CD8-positive, alpha-beta memory T cell (primary cell): ENCODE data around the gene TLE5. TPM values are rescaled to one million over a fixed set of nuclear protein-coding genes. Genes with fewer than 3 reads are reported as not detected.
"Not testable (repeated sequence)": the region's sequence is repeated elsewhere in the genome, so short reads cannot be mapped to it uniquely, and the experiment has no call there.

Source experiments
- CTCF ChIA-PET: fragments of 350-600 bp; sonication (Branson Sonifier 250); formaldehyde crosslinking; loops from one replicate; lab custom pipeline; 2021; ENCODE audit warnings: antibody characterized with exemption; lab: Charles Lee
- POLR2A ChIA-PET: fragments of 350-600 bp; sonication (Branson Sonifier 250); formaldehyde crosslinking; loops from one replicate; lab custom pipeline; 2021; ENCODE audit warnings: antibody characterized with exemption; lab: Charles Lee
- DNase-seq, 5 donors: peaks; one replicate each; pipeline versions ENCODE4 v3.0.0 to v3.0.0-alpha.2; 2020 to 2022; ENCODE audit warnings: mixed read lengths in 1 of 5
- H3K27ac ChIP-seq: one replicate; pipeline ENCODE4 v1.7.0; 2013; ENCODE audit warnings: low read depth, mild to moderate bottlenecking, low read length, moderate library complexity
- H3K27me3 ChIP-seq: 2 replicates; pipeline ENCODE4 v1.7.0; 2013; ENCODE audit warnings: low read length, mild to moderate bottlenecking; ENCODE audit not compliant: insufficient read depth, poor library complexity, severe bottlenecking
- H3K36me3 ChIP-seq: 2 replicates; pipeline ENCODE4 v1.7.0; 2013; ENCODE audit warnings: mild to moderate bottlenecking, low read length, moderate library complexity; ENCODE audit not compliant: insufficient read depth
- H3K4me1 ChIP-seq: 2 replicates; pipeline ENCODE4 v1.7.0; 2013; ENCODE audit warnings: mild to moderate bottlenecking, low read length, moderate library complexity; ENCODE audit not compliant: insufficient read depth
- H3K4me3 ChIP-seq: 2 replicates; pipeline ENCODE4 v1.7.0; 2013; ENCODE audit warnings: mild to moderate bottlenecking, low read length
- H3K9me3 ChIP-seq: 2 replicates; pipeline ENCODE4 v1.7.0; 2013; ENCODE audit warnings: mild to moderate bottlenecking, low read length
- H3K27ac Mint-ChIP-seq, 8 donors: one replicate each; pipeline ENCODE4 v1.8.0; 2020 to 2021; ENCODE audit warnings: mixed read lengths in 8 of 8, mild to moderate bottlenecking in 6 of 8, inconsistent platforms in 3 of 8, moderate library complexity in 3 of 8
- H3K27me3 Mint-ChIP-seq, 2 donors: one replicate each; pipeline ENCODE4 v1.8.0; 2020 to 2021; ENCODE audit warnings: mixed read lengths in 2 of 2, mild to moderate bottlenecking in 1 of 2, moderate library complexity in 1 of 2
- H3K36me3 Mint-ChIP-seq, 3 donors: one replicate each; pipeline ENCODE4 v1.8.0; 2020 to 2021; ENCODE audit warnings: mixed read lengths in 3 of 3, inconsistent platforms in 1 of 3, mild to moderate bottlenecking in 1 of 3
- H3K4me1 Mint-ChIP-seq, 3 donors: one replicate each; pipeline ENCODE4 v1.8.0; 2020 to 2021; ENCODE audit warnings: mixed read lengths in 3 of 3, inconsistent platforms in 1 of 3, mild to moderate bottlenecking in 1 of 3
- H3K4me3 Mint-ChIP-seq, 7 donors: one replicate each; pipeline ENCODE4 v1.8.0; 2020 to 2021; ENCODE audit warnings: mixed read lengths in 7 of 7, mild to moderate bottlenecking in 6 of 7, moderate library complexity in 4 of 7, inconsistent platforms in 2 of 7
- H3K9me3 Mint-ChIP-seq, 5 donors: one replicate each; pipeline ENCODE4 v1.8.0; 2020 to 2022; ENCODE audit warnings: mixed read lengths in 5 of 5, mild to moderate bottlenecking in 3 of 5, moderate library complexity in 2 of 5, inconsistent platforms in 1 of 5
- polyA plus RNA-seq: library from polyadenylated mRNA; unstranded; fragments of 300-500 nt; fragmentation: Illumina TruSeq; gene quantifications from one replicate; pipeline ENCODE4 v1.2.3, GENCODE V29; 2021
- total RNA-seq, 2 experiments: library from RNA; stranded (reverse); gene quantifications; one replicate each; pipeline ENCODE4 v1.2.3, GENCODE V29; 2021

TLE5 gene
- total and polyA plus RNA-seq, 3 experiments from 2014 or later = 335 to 753 (median 352) TPM

DNA sequence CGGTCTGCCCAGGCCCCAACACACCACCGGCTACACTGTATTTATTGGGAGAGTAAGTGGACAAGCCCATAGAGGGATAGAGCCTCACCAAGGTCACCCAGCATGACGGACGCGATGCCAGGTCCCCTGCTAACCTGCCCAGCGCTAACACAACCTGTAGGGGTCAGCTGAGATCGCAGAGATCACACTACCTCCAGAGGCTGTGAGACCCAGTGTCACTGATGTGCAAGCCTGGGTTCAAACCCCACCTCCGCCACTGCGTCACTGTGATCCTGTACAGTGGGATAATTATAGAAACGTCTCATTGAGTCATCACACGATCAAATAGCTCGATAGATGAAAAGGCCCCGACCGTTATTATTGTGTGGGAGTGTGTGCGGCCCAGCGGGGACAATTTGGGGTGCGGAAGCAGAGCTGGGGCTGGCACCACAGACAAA, 22.6 kb downstream of the TLE5 start:
- peaks cover 0 to 8% of the 10 kb centered on the region in 2 donors for H3K27me3 Mint-ChIP-seq
- H3K36me3 Mint-ChIP-seq = peaks cover 0 to 6% (median 0%) of the 10 kb centered on the region in 3 donors
- Histone ChIP-seq H3K27ac (no peak overlapping the region), H3K4me1 (peaks cover 12% of the 10 kb centered on the region), H3K36me3 (no peaks in the 10 kb centered on the region), H3K4me3 (no peak overlapping the region), H3K27me3 (no peaks in the 10 kb centered on the region), H3K9me3 (no peaks in the 10 kb centered on the region)
- DNase-seq = no peak
- H3K4me3 Mint-ChIP-seq = peak overlapping the region in 2 of 7 donors; percentile 61 to 62
- POLR2A ChIA-PET = interaction anchor here (0.6 kb wide), 1 partner anchor 141 kb away, joined by 3 read pairs; no protein-coding TSS in a partner anchor
- CTCF ChIA-PET = interaction anchor here (0.7 to 2.1 kb wide), 3 partner anchors 10 to 64 kb away, joined by 3 to 9 read pairs (median 4); no protein-coding TSS in a partner anchor
- H3K9me3 Mint-ChIP-seq = no peaks in the 10 kb centered on the region
- peak overlapping the region in 2 of 8 donors; percentile 23 to 24 for H3K27ac Mint-ChIP-seq
- H3K4me1 Mint-ChIP-seq = peaks cover 17 to 33% (median 23%) of the 10 kb centered on the region in 3 donors

DNA sequence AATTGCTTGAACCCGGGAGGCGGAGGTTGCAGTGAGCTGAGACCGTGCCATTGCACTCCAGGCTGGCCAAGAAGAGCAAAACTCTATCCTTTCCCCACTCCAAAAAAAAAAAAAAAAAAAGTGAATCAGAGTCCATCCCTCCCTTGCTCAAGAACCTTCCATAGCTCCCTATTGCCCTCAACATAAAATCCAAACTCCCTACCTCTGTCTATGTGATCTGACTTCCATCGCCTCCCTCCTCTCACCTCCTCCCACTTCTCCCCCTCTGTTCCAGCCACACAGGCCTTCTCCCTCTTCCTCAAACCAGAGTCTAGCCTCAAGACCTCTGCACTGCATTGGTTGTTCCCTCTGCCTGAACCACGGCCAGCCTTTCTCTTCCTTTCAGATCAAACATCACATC, 23.2 kb downstream of the TLE5 start:
- peak overlapping the region in 2 of 7 donors; percentile 62 to 70 for H3K4me3 Mint-ChIP-seq
- Histone ChIP-seq H3K27me3 (no peaks in the 10 kb centered on the region), H3K27ac (no peak overlapping the region), H3K4me1 (peaks cover 16% of the 10 kb centered on the region), H3K4me3 (no peak overlapping the region), H3K9me3 (no peaks in the 10 kb centered on the region), H3K36me3 (no peaks in the 10 kb centered on the region)
- CTCF ChIA-PET = interaction anchor here (1.2 to 2.1 kb wide), 2 partner anchors 37 to 65 kb away, joined by 4 to 9 read pairs; no protein-coding TSS in a partner anchor
- DNase-seq = no peak
- peaks cover 21 to 38% (median 25%) of the 10 kb centered on the region in 3 donors for H3K4me1 Mint-ChIP-seq
- peaks cover 0 to 8% of the 10 kb centered on the region in 2 donors for H3K27me3 Mint-ChIP-seq
- peaks cover 0 to 6% (median 0%) of the 10 kb centered on the region in 3 donors for H3K36me3 Mint-ChIP-seq
- POLR2A ChIA-PET = no interaction called here
- peak overlapping the region in 2 of 8 donors; percentile 24 for H3K27ac Mint-ChIP-seq
- H3K9me3 Mint-ChIP-seq = no peaks in the 10 kb centered on the region

DNA sequence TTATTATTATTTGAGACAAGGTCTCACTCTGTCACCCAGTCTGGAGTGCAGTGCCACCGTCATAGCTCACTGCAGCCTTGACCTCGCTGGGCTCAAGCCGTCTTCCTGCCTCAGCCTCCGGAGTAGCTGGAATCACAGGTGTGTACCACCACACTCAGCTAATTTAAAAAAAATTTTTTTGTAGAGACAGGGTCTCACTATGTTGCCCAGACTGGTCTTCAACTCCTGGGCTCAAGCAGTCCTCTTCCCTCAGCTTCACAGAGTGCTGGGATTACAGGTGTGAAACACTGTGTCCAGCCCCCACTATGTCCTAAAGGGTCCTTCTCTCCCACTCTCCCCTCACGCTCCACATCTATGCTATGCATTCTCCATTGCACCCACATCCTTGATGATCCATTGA, 24.1 kb downstream of the TLE5 start:
- H3K4me1 Mint-ChIP-seq = peaks cover 23 to 41% (median 25%) of the 10 kb centered on the region in 3 donors
- POLR2A ChIA-PET = interaction anchor here (3.9 kb wide), 1 partner anchor 22 kb away, joined by 86 read pairs; the partner anchor contains the start of gene TLE5

DNA sequence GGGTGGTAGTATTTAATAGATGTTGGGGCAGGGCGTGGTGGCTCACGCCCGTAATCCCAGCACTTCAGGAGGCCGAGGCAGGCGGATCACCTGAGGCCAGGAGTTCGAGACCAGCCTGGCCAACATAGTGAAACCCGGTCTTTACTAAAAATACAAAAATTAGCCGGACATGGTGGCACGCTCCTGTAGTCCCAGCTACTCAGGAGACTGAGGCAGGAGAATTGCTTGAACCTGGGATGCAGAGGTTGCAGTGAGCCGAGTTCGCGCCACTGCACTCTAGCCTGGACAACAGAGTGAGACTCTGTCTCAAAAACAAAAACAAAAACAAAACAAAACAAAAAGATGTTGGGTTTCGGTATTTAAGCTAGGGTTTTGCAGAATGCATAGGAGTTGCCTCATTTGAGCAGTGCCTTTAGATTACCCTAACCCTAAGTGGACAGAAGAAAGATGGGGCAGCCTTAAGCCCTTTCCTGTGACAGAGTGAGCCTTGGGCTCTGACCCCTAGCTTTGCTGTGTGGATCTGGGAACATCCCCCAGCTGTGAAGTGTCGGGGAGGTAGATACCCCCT, 25.2 kb downstream of the TLE5 start:
- H3K27me3 Mint-ChIP-seq, H3K9me3 Mint-ChIP-seq, H3K27me3 ChIP-seq, H3K36me3 ChIP-seq, DNase-seq, H3K36me3 Mint-ChIP-seq, H3K9me3 ChIP-seq: not testable (repeated sequence)
- peak overlapping the region; percentile 82 for H3K27ac ChIP-seq
- peak overlapping the region; percentile 39 to 95 (median 87) for H3K4me3 Mint-ChIP-seq
- CTCF ChIA-PET = interaction anchor here (0.9 to 3.1 kb wide), 8 partner anchors 11 to 75 kb away, joined by 3 to 18 read pairs (median 7); no protein-coding TSS in a partner anchor
- peaks cover 19 to 37% (median 20%) of the 10 kb centered on the region in 3 donors for H3K4me1 Mint-ChIP-seq
- peak overlapping the region; percentile 99 for H3K4me3 ChIP-seq
- H3K27ac Mint-ChIP-seq = peak overlapping the region in 4 of 8 donors; percentile 12 to 97 (median 73)
- H3K4me1 ChIP-seq = peaks cover 16% of the 10 kb centered on the region
- POLR2A ChIA-PET = interaction anchor here (1.2 to 3.9 kb wide), 3 partner anchors 9 to 23 kb away, joined by 6 to 86 read pairs (median 27); partner anchors contain the start of gene TLE5

More for the DNA sequence above, 24.1 kb downstream of the TLE5 start:
- Histone ChIP-seq H3K4me1 (peaks cover 16% of the 10 kb centered on the region), H3K9me3 (no peaks in the 10 kb centered on the region), H3K36me3 (no peaks in the 10 kb centered on the region), H3K4me3 (no peak overlapping the region), H3K27me3 (no peaks in the 10 kb centered on the region), H3K27ac (no peak overlapping the region)
- Mint-ChIP-seq H3K36me3 (peaks cover 0 to 6% (median 0%) of the 10 kb centered on the region in 3 donors), H3K27me3 (peaks cover 0 to 8% of the 10 kb centered on the region in 2 donors), H3K4me3 (peak overlapping the region in 2 of 7 donors; percentile 21 to 76), H3K27ac (no peak overlapping the region), H3K9me3 (no peaks in the 10 kb centered on the region)
- CTCF ChIA-PET = interaction anchor here (1.2 kb wide), 1 partner anchor 66 kb away, joined by 4 read pairs; no protein-coding TSS in a partner anchor
- no peak for DNase-seq

DNA sequence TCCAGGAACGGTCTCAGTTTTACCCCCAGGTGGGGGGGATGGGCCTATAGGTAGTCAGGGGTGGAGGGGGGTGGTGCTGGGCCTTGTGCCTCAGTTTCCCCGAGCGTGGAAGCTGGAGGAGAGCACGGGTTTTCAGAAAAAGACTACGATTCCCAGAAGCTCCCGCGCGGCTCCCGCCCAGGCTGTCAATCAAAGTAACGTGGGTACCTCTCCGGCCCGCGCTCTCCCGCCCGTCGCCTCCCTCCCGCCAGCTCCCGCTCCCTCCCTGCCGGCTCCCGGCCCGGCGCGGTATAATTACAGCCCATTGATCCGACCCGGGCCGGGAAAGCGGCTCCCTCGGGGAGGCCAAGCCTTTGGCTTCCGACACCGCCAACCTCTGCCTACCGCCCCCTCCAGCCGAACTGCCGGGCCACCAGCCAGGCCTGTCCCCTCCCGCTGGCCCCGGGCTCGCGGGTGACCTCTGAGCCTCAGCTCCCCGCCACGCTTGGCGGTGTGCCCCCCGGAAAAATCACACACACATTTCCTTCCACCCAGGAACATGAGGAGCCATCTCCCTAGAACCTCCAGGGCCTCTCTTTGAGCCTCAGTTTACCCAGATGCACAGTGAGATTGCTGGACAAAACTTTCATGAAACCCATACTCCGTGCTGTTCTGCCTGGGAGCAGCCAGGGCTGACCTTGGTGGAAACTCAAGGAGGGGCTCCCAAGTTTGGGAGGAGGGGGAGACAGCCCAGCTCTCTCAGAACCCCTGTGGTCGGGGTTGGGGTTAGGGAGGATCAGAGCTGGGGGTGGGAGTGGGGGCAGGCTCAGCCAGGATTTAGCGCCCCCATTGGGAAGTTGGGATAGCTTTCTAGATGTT, 25.9 kb downstream of the TLE5 start:
- Histone ChIP-seq H3K9me3 (no peaks in the 10 kb centered on the region), H3K27me3 (no peaks in the 10 kb centered on the region), H3K36me3 (no peaks in the 10 kb centered on the region), H3K27ac (peak overlapping the region; percentile 82), H3K4me1 (peaks cover 16% of the 10 kb centered on the region), H3K4me3 (peak overlapping the region; percentile 99)
- ChIA-PET POLR2A (interaction anchor here (1.1 to 3.9 kb wide), 9 partner anchors 9 to 560 kb away, joined by 3 to 86 read pairs (median 6); partner anchors contain the start of genes GADD45B, TLE5 and TLE6), CTCF (interaction anchor here (0.8 to 3.1 kb wide), 15 partner anchors 10 to 127 kb away, joined by 3 to 18 read pairs (median 5); no protein-coding TSS in a partner anchor)
- peak; percentile 68 to 86 (median 79) for DNase-seq
- Mint-ChIP-seq H3K4me1 (peaks cover 20 to 37% (median 23%) of the 10 kb centered on the region in 3 donors), H3K4me3 (peak overlapping the region; percentile 87 to 98 (median 93)), H3K27ac (peak overlapping the region; percentile 89 to 100 (median 97)), H3K36me3 (peaks cover 0 to 6% (median 0%) of the 10 kb centered on the region in 3 donors), H3K27me3 (peaks cover 0 to 8% of the 10 kb centered on the region in 2 donors), H3K9me3 (no peaks in the 10 kb centered on the region)

DNA sequence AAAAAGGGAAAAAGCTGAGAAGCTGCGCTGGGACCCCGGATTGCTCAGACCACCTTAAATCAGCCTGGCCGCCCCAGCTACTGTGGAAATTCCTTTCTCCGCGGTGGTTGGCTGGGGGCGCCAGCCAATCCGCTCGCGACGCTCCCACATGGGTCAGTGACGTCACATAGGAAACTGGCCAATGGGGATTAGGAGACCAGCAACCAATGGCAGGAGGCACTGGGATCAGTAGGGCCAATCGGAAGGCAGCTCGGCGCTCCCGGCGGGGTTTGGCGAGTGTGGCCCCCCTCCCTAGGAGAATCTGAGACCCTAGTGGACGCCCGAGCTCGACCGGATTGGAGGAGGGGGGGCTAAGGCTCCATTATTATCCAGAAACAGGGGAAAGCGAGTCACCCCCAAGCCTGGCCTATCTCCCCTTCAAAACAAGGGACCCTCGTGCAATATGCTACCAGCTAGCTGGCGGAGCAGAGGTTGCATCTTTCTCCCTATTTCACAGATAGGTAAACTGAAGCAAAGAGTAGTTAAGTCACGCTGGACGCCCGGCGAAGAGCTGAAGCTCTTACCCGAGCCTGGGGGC, 26.7 kb downstream of the TLE5 start:
- Histone ChIP-seq H3K9me3 (no peaks in the 10 kb centered on the region), H3K27ac (peak overlapping the region; percentile 82), H3K4me1 (peaks cover 16% of the 10 kb centered on the region), H3K27me3 (no peaks in the 10 kb centered on the region), H3K36me3 (no peaks in the 10 kb centered on the region), H3K4me3 (peak overlapping the region; percentile 99)
- Mint-ChIP-seq H3K9me3 (no peaks in the 10 kb centered on the region), H3K36me3 (peaks cover 0 to 6% (median 0%) of the 10 kb centered on the region in 3 donors), H3K4me1 (peaks cover 20 to 37% (median 23%) of the 10 kb centered on the region in 3 donors), H3K27me3 (peaks cover 0 to 8% of the 10 kb centered on the region in 2 donors), H3K27ac (peak overlapping the region; percentile 89 to 100 (median 97)), H3K4me3 (peak overlapping the region; percentile 87 to 98 (median 93))
- POLR2A ChIA-PET = interaction anchor here (0.5 to 3.9 kb wide), 10 partner anchors 10 to 1881 kb away, joined by 3 to 86 read pairs (median 6); partner anchors contain the start of genes GADD45B, TLE5 and TLE6
- DNase-seq = peak; percentile 86 to 97 (median 95)
- CTCF ChIA-PET = interaction anchor here (0.8 to 3.1 kb wide), 16 partner anchors 10 to 128 kb away, joined by 3 to 18 read pairs (median 4); partner anchors contain the start of gene TLE5
